Right lobe of liver (tissue), 6 donors: ENCODE measurements around the gene ZBTB44. TPM values are rescaled to one million over a fixed set of nuclear protein-coding genes. Genes with fewer than 3 reads are reported as not detected.

Experiments
- ATAC-seq, 4 donors: fragments of 200-7000 bp; cut with Tn5 transposase; one replicate each; pipeline ENCODE4 v1.9.1; 2020; ENCODE audit warnings: mild to moderate bottlenecking in 4 of 4, moderate library complexity in 4 of 4
- DNase-seq, 3 donors: peaks; one replicate each; pipeline ENCODE4 v3.0.0-alpha.2; 2020
- H3K27ac ChIP-seq, 3 donors: fragments of 200-600 bp; one replicate each; pipeline ENCODE4 v1.8.0; 2022
- H3K27me3 ChIP-seq, 2 donors: fragments of 200-600 bp; one replicate each; pipeline ENCODE4 v1.8.0; 2022
- H3K36me3 ChIP-seq, 4 donors: fragments of 200-600 bp; sonication (generic) in 1 of 4; one replicate each; pipeline versions ENCODE4 v1.5.1 to v1.8.0; 2017 to 2022; ENCODE audit warnings: control low read depth in 1 of 4
- H3K4me1 ChIP-seq, 4 donors: fragments of 200-600 bp; sonication (generic) in 1 of 4; one replicate each; pipeline versions ENCODE4 v1.5.1 to v1.8.0; 2017 to 2022; ENCODE audit warnings: control low read depth in 1 of 4
- H3K4me3 ChIP-seq, 3 donors: fragments of 200-600 bp; one replicate each; pipeline ENCODE4 v1.8.0; 2022
- H3K9me3 ChIP-seq, 4 donors: fragments of 200-600 bp; sonication (generic) in 1 of 4; one replicate each; pipeline versions ENCODE4 v1.5.1 to v1.8.0; 2017 to 2022; ENCODE audit warnings: control low read depth in 1 of 4
- POLR2A ChIP-seq: fragments of 450-650 bp; IDR thresholded peaks from one replicate; pipeline ENCODE4 v1.6.1; 2017; ENCODE audit warnings: antibody characterized with exemption, mild to moderate bottlenecking
- WGBS: methylation state at CpG from one replicate; pipeline ENCODE4 v1.1.6; 2018; ENCODE audit warnings: low coverage, low lambda C conversion rate; ENCODE audit not compliant: insufficient coverage; ENCODE audit errors: missing lambda C conversion rate; 5-methylcytosine and 5-hydroxymethylcytosine counted together
- intact Hi-C, 2 donors: fragments of 100-400 bp; cut with DNase I; formaldehyde crosslinking; loops; one replicate each; pipeline versions ENCODE4 v1.11.2 to v1.14.1; 2022
- total RNA-seq, 6 experiments: library from RNA; depleted of rRNA in 2 of 6; stranded (reverse); fragments of >200 nt in 2 of 6; fragmentation: NEBNext Ultra II Directional in 3 of 6; extraction: Animal tissue kit (Norgen Biotek cat#: 25700) in 3 of 6; gene quantifications; one replicate each; pipeline versions ENCODE4 v1.1.0 to v1.2.4, GENCODE V29; 2016 to 2023
- TF ChIP-seq, protein P1 (sequence below), 4 donors: fragments of 200-600 bp in 3 of 4; fragments of 450-650 bp in 1 of 4; IDR thresholded peaks; one replicate each; pipeline versions ENCODE4 v1.5.1 to v1.8.0; 2016 to 2022; ENCODE audit warnings: antibody characterized with exemption in 4 of 4, mild to moderate bottlenecking in 2 of 4
- donor health status: DM: no; HTN: yes; CAD: no.
- donor health status: DM: no; HTN: no; CAD: no.
- donor health status: DM: no; HTN: no; CAD: no.
- donor health status: DM: no; HTN: yes; CAD: no.
- donor health status: DM: no; HTN: yes; CAD: no.

The ZBTB44 gene
- total RNA-seq, 6 experiments from 2014 or later: 16.3 to 22.4 (median 18.4) TPM

GRCh38 chr11:130314184-130314749, 450 bp downstream of the ZBTB44 start:
- 0% methylated on average over 2 of the region's 68 CpGs for WGBS
- Histone ChIP-seq H3K36me3 (no peaks in the 10 kb centered on the region), H3K27me3 (no peaks in the 10 kb centered on the region), H3K27ac (peak overlapping the region; percentile 79 to 88 (median 85)), H3K4me3 (peak overlapping the region; percentile 84 to 94 (median 89)), H3K9me3 (no peaks in the 10 kb centered on the region), H3K4me1 (peaks cover 0 to 43% (median 16%) of the 10 kb centered on the region in 4 donors)
- ATAC-seq: peak; percentile 73 to 86 (median 83)
- peak; percentile 83 to 87 (median 85) for DNase-seq
- intact Hi-C loops: no loop called here
- peak; percentile 63 for TF ChIP-seq POLR2A
- TF ChIP-seq, protein P1, sequence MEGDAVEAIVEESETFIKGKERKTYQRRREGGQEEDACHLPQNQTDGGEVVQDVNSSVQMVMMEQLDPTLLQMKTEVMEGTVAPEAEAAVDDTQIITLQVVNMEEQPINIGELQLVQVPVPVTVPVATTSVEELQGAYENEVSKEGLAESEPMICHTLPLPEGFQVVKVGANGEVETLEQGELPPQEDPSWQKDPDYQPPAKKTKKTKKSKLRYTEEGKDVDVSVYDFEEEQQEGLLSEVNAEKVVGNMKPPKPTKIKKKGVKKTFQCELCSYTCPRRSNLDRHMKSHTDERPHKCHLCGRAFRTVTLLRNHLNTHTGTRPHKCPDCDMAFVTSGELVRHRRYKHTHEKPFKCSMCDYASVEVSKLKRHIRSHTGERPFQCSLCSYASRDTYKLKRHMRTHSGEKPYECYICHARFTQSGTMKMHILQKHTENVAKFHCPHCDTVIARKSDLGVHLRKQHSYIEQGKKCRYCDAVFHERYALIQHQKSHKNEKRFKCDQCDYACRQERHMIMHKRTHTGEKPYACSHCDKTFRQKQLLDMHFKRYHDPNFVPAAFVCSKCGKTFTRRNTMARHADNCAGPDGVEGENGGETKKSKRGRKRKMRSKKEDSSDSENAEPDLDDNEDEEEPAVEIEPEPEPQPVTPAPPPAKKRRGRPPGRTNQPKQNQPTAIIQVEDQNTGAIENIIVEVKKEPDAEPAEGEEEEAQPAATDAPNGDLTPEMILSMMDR (IDR thresholded peaks at IDR 0.05): peak in 1 of 4 donors; percentile 8

DNA sequence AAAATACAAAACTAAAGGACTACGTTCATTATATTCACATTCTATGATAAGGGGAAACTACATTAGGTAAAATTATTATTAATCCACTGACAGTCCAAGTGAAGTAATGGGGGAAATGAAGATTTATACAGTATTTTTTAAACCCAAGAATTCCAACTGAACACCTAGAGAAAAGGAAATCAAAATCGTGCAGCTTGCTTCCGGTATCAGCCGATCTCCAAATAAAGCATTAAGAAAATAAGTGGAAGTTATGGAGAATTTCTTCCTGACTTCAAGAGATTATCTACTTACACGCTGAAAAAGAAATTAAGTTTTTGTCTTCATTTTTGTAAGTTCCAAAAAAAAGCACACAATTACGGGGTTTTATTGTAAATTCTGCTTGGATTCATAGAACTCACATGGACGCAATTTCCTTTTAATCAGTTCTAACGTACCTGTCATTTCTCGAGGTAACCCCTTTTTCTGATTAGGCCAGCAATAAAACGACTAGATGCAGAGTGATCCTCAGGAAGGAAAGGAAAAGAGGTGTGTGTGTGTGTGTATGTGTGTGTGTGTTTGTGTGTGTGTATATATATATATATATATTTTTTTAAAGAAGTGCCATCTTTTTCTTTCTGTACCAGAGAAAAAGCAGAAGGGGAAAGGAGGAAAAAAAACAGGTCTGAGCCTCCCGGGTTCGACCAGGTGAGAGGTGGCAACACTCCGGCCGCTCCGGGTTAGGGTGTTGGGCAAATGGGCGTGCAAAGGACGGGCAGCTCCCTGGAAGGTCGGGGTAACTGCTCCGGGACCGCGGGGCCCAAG, 1.1 kb downstream of the ZBTB44 start:
- H3K9me3 ChIP-seq: no peaks in the 10 kb centered on the region
- peak overlapping the region; percentile 79 to 88 (median 85) for H3K27ac ChIP-seq
- ATAC-seq (peak in 1 of 4 donors; percentile 48), DNase-seq (no peak)
- peaks cover 0 to 40% (median 16%) of the 10 kb centered on the region in 4 donors for H3K4me1 ChIP-seq
- no peaks in the 10 kb centered on the region for H3K27me3 ChIP-seq
- intact Hi-C loops: no loop called here
- H3K4me3 ChIP-seq: peak overlapping the region; percentile 84 to 94 (median 89)
- WGBS: under 1% methylated on average over 15 of the region's 21 CpGs
- TF ChIP-seq, protein P1 (IDR thresholded peaks at IDR 0.05): no peak
- TF ChIP-seq POLR2A: no peak
- no peaks in the 10 kb centered on the region for H3K36me3 ChIP-seq

- no peak overlapping the region for H3K27ac ChIP-seq
- intact Hi-C loops: no loop called here
- H3K4me3 ChIP-seq: no peak overlapping the region
Measured at GRCh38 chr11:130312046-130312445, 2.7 kb downstream of the ZBTB44 start.

GRCh38 chr11:130310622-130311021, 4.1 kb downstream of the ZBTB44 start:
- 51% methylated on average over 4 of the region's 4 CpGs for WGBS
- Histone ChIP-seq H3K36me3 (no peaks in the 10 kb centered on the region), H3K27me3 (no peaks in the 10 kb centered on the region), H3K9me3 (no peaks in the 10 kb centered on the region), H3K4me3 (no peak overlapping the region), H3K27ac (no peak overlapping the region), H3K4me1 (peaks cover 0 to 26% (median 9%) of the 10 kb centered on the region in 4 donors)
- DNase-seq: no peak
- ATAC-seq: no peak
- intact Hi-C loops: no loop called here
- TF ChIP-seq, protein P1 (IDR thresholded peaks at IDR 0.05): no peak
- no peak for TF ChIP-seq POLR2A

More at GRCh38 chr11:130312046-130312445, 2.7 kb downstream of the ZBTB44 start:
- DNase-seq (no peak), ATAC-seq (no peak)
- H3K4me1 ChIP-seq: peaks cover 0 to 30% (median 10%) of the 10 kb centered on the region in 4 donors
- no peaks in the 10 kb centered on the region for H3K36me3 ChIP-seq
- TF ChIP-seq, protein P1 (IDR thresholded peaks at IDR 0.05): no peak
- no peak for TF ChIP-seq POLR2A
- H3K9me3 ChIP-seq: no peaks in the 10 kb centered on the region
- no peaks in the 10 kb centered on the region for H3K27me3 ChIP-seq
